ENCODE measurements around the gene ZNF516.

GRCh38 chr18:76385681-76385975 lies 109.4 kb downstream of the ZNF516 start:
- TF ChIP-seq CTCF (IDR thresholded peaks at IDR 0.05; ENCODE audit: insufficient read depth, low read length) (no peak), POLR2AphosphoS5 (IDR thresholded peaks at IDR 0.05; ENCODE audit: low read depth) (no peak), GABPA (IDR thresholded peaks at IDR 0.05; ENCODE audit: low read depth) (no peak), REST (IDR thresholded peaks at IDR 0.05; ENCODE audit: insufficient replicate concordance, low read depth) (peak; percentile 27), SPI1 (IDR thresholded peaks at IDR 0.05; ENCODE audit: borderline replicate concordance, low read depth) (no peak)
